Measurements from ENCODE around the gene DTX3.

DTX3 gene

DNA sequence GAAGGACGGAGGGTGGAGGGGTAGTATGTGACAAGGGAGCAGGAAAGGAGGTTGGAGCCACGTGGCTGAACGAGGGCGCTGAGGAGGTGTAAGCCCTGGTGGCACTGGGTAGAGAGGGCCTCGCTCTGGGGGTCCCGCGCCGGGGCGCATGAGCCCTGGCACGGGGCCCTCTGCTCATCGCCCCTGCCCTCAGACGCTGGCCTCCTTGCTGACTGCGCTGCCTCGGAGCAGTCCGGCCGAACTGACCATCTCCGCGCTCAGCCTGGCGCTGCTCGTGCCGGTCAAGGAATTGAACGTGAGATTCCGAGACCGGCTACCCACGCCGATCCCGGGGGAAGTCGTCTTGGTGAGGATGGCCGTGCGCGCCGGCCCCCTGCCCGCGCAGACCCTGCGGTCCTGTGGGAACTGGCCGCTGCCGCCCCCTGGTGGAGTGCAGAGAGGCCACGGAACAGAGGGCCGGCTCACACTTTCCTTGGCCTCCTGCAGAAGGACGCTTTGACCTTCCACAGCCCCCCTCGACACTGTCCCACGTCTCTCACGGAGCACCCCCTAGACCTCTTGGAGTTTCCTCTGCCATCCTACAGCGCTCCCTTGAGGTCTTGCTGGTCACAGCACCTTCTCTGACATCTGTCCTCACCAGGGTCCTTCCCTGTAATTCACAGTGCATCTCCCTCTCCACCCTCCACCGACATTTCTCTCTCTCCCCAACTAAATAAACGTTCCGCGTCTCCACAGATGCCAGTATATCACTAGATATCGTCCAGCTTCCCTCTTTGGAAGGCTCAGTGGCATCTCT, 17.1 kb downstream of the DTX3 start:
- peak overlapping the region; percentile 35 for H3K4me3 ChIP-seq (ENCODE audit: low read length)
- no peak for DNase-seq (ENCODE audit: low read depth)
- TF ChIP-seq, protein P1, sequence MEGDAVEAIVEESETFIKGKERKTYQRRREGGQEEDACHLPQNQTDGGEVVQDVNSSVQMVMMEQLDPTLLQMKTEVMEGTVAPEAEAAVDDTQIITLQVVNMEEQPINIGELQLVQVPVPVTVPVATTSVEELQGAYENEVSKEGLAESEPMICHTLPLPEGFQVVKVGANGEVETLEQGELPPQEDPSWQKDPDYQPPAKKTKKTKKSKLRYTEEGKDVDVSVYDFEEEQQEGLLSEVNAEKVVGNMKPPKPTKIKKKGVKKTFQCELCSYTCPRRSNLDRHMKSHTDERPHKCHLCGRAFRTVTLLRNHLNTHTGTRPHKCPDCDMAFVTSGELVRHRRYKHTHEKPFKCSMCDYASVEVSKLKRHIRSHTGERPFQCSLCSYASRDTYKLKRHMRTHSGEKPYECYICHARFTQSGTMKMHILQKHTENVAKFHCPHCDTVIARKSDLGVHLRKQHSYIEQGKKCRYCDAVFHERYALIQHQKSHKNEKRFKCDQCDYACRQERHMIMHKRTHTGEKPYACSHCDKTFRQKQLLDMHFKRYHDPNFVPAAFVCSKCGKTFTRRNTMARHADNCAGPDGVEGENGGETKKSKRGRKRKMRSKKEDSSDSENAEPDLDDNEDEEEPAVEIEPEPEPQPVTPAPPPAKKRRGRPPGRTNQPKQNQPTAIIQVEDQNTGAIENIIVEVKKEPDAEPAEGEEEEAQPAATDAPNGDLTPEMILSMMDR (conservative IDR thresholded peaks at IDR 0.05; ENCODE audit: low read depth, low read length): peak; percentile 89

- H3K4me3 ChIP-seq (ENCODE audit: low read length): no peak overlapping the region
- TF ChIP-seq, protein P1 (conservative IDR thresholded peaks at IDR 0.05; ENCODE audit: low read depth, low read length): no peak
- DNase-seq (ENCODE audit: low read depth): no peak
These were observed 17.9 kb downstream of the DTX3 start for GRCh38 chr12:57622293-57623245.

DNA sequence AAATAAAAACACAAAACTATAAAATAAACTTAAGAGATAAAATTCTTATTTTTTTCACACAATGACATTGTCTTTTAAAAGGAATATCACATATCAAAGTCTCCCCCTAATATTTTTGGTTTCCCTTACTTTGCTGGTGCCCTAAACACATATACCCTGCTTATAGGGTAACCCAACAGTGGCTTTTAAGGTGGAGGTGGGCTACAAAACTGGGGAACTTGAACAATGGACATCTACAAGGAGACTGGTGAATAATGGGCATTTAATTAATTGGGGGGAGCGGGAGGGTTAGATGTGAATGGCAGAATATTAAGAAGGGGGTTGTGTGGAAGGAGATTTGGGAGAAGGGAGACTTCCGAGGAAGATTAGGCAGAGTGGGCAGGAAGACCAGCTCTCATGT, 18.8 kb downstream of the DTX3 start:
- DNase-seq (ENCODE audit: low read depth): no peak
- TF ChIP-seq, protein P1 (conservative IDR thresholded peaks at IDR 0.05; ENCODE audit: low read depth, low read length): no peak

GRCh38 chr12:57623811-57624390, 19.3 kb downstream of the DTX3 start:
- no peak overlapping the region for H3K4me3 ChIP-seq (ENCODE audit: low read length)
- TF ChIP-seq, protein P1 (conservative IDR thresholded peaks at IDR 0.05; ENCODE audit: low read depth, low read length): no peak
- no peak for DNase-seq (ENCODE audit: low read depth)

More for the DNA sequence above, 18.8 kb downstream of the DTX3 start:
- no peak overlapping the region for H3K4me3 ChIP-seq (ENCODE audit: low read length)

GRCh38 chr12:57624441-57625220, 20.0 kb downstream of the DTX3 start:
- TF ChIP-seq, protein P1 (conservative IDR thresholded peaks at IDR 0.05; ENCODE audit: low read depth, low read length): no peak
- H3K4me3 ChIP-seq (ENCODE audit: low read length): no peak overlapping the region
- DNase-seq (ENCODE audit: low read depth): no peak

DNA sequence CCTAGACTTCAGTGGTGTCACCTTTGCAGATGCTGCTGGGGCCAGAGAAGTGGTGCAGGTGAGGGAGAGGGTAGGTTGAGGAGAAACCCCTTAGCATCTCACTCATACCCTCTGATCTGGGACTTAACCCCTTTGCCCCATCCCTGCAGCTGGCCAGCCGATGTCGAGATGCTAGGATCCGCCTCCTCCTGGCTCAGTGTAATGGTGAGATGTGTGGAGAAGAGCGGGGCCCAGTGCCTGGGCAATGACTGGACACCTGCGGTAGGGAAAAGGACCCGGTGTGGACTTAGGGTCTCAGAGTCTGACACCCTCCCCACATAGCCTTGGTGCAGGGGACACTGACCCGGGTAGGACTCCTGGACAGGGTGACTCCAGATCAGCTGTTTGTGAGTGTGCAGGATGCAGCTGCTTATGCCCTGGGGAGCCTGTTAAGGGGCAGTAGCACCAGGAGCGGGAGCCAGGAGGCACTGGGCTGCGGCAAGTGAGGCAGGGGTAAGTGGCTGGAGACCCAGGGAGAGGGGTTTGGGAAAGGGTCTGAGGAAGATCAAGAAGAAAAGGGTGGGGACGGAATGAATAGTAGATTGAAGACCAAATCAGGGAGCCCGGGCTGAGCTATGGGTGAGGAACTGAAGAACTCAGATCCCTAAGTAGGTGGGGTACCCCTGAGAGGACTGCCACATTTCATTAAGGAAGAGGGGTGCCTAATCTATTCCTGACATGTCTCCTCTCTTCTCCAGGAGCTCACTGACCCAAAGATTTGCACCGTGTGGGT, 20.8 kb downstream of the DTX3 start:
- TF ChIP-seq, protein P1 (conservative IDR thresholded peaks at IDR 0.05; ENCODE audit: low read depth, low read length): no peak
- no peak overlapping the region for H3K4me3 ChIP-seq (ENCODE audit: low read length)
- no peak for DNase-seq (ENCODE audit: low read depth)
